CD4-positive, alpha-beta T cell treated with Interleukin-2 at 100 ng/mL for 4 hours (primary cell): ENCODE results near the gene RNASEH1.
A peak's percentile ranks its signal among the peaks of the same experiment; 100 is the strongest.

Experiments used
- DNase-seq: peaks from one replicate; pipeline ENCODE4 v3.0.0-alpha.2; 2020; ENCODE audit warnings: low spot score

RNASEH1 gene

DNA sequence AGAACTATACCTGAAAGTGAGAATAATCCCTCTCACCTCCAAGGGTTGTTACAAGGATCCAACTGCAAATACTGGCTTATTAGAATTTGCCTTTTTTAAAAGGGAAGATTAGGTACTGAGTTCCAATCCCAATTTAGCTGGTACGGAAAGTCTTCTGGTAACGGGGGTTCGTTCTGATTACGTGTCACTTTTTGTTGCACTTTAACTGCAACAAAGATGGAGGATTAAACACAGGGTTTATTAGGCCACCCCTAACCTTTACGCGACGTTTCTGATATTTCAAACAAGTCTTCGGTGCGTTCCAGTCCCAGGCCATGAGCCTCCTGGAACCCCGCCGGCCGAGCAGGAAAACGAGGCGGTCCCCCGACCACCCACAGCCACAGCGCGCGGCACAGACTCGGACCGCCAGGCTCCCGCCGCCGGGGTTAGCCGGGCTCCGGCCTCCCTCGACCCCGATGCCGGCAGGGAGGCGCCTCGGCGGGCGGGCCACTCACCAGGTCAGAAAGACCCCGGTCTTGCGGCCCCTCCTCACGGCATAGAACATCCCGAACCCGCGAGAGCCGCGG, 411 bp downstream of the RNASEH1 start:
- peak; percentile 19 for DNase-seq

DNA sequence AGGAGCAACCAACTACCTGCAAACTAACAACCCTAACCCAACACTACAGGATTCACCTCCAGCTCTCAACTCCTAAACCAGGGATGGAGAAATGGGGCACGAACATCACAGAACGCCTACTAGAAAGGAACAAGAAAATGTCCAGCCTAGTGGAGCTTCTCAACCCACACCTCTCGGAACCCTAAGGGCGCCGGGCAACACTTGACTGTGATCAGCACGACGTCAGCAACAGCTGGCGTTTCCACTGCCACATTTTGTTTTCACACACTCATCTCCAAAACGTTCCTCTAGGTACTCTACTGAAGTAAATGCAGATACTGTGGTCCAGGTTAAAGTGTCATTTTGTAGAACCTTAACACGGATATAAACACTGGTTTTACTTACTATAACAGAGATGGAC, 4.2 kb downstream of the RNASEH1 start:
- DNase-seq: no peak

DNA sequence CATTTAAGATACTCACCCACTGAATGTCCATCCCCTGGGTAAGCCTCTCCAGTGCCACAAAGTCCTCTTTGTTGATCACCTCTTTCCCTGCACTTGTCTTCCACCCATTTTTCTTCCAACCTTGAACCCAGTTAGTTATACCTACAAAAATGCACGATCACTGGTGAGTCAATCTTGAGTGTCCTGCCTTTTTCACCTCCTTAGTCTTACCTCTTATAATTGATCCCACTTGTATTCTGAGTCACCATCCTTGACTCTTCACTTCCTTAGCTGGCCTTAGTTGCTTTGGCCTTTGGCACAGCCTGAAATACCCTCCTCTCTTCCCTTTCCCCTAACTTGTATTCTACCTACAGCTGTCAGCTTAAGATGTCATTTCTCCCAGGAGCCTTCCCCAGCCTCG, 10.2 kb downstream of the RNASEH1 start:
- no peak for DNase-seq

DNA sequence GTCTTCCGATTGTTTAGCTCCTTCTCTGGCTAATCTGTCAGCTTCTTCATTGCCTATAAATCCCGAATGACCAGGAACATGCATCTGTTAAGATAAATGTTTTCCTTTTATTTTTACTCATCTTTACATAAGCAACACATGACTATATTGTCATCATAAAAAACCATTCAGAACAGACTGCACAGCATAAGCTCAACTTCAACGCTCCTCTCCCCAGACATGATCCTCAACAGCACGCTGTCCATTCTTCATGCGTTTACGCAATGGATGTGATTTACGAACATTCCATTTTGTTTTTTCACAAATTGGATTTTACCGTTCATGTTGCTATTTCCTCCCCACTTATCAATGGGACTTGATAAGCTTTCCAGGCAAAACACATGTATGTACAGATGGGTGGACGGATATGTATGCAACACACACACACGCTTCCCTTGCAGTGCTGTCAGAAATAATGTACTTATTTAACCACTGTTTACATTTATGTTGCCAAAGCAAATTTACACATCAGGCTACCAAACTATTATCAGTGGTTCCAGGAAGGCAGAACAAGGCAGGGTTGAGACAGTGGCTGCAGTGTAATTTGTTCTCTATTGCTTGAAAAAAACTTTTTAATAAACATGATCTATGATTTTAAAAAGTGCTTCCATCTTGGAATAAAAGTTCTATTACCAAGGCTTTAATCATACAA, 12.2 kb downstream of the RNASEH1 start:
- no peak for DNase-seq

DNA sequence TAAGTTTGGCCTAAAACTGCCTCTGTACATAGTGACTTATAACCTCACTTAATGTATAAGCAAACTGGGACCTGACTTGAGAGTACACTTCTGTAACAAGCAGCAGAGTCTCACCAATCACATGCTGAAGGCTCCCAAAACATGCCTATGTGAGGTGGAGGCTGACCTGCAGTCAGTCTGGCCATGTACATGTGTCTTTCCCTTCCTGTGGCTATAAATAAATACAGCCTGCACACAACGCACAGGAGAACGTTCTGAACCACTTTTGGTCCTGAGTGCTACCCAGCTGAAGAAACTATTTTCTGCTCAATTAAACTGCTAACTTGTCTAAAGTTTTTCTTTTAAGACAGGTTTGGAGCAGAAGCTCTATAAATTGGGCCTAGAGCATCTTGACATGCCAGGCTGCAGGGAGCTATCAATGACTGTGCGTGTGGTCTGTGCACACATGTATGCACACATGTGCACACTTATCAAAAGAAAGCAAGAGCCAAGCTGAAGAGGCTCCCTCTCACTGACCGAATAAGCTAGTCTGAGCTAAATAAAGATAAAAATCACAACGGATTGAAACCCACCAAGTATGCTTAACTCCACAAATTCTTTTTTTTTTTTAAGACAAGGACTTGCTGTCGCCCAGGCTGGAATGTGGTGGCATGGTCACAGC, 15.0 kb downstream of the RNASEH1 start:
- no peak for DNase-seq

DNA sequence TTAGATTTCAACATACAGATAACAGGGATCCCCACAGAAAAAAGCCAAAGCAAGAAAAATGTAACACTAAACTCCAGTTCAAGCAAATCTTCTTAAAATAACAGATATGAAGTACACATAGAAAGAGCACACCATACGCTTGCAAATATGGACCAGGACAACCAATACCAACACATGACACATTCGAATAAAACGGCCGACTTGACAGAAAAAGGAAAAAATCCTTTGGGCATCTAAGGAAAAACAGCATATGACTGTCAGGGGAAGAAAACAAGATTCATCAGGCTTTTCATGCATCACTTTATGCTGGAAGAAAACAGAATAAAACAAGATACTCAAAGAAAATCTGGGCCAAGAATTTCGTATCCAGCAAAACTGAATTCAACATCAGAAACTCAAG, 16.0 kb downstream of the RNASEH1 start:
- DNase-seq: no peak

DNA sequence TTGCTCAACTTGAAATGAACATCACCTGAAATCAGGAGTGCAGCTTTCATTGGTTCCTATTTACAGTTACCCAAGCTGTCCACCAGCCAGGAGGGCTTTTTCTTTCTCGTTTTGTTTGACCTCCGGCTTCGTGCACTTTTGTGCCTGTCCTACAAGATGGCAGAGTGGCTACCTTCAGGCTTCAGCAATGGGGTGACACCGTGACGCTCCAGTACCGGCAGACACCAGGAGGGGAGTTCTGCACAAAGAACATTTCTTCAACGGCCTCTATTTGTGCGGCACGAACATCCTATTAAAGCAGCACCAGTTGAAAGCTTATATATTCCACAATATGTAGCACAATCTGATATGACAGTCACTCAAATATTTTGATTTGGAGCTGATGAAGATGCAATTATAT, 18.3 kb downstream of the RNASEH1 start:
- no peak for DNase-seq

DNA sequence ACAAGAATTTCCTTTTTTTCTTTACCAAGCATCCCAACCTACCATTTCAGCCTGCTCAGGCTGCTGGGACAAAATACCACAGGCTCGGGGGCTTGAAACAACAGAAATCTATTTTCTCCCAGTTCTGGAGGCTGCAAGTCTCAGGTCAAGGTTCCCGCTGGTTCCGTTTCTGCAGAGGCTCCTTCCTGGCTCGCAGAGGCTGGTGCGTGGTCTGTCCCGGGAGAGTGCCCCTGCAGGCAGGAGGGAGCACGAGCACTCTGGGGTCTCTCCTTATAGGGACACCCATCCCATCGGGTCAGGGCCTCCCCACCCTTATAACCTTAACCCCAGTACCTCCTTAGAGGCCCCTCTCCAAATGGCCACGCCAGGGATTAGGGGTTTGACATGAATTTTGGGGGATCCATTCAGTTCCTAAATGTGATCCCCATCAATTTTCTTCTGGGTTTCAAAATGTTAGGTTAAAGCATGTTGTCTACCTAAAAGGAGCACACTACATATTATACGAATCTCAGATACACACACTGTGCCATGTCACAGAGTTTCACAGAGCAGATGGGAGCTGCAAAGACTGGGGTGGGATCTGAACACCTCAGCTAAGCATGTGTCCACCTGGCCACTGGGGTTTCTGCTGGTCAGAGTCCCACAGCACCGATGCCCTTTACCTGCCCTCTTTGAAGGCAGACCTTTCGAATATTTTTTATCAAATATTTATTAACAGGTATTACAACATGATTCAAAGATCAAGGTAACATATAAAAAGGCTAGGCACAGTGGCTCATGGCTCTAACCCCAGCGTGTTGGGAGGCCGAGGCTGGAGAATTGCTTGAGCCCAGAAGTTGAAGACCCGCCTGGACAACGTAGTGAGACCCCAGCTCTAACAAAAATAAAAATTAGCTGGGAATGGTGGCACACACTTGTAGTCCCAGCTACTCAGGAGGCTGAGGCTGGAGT, 21.2 kb downstream of the RNASEH1 start:
- no peak for DNase-seq

DNA sequence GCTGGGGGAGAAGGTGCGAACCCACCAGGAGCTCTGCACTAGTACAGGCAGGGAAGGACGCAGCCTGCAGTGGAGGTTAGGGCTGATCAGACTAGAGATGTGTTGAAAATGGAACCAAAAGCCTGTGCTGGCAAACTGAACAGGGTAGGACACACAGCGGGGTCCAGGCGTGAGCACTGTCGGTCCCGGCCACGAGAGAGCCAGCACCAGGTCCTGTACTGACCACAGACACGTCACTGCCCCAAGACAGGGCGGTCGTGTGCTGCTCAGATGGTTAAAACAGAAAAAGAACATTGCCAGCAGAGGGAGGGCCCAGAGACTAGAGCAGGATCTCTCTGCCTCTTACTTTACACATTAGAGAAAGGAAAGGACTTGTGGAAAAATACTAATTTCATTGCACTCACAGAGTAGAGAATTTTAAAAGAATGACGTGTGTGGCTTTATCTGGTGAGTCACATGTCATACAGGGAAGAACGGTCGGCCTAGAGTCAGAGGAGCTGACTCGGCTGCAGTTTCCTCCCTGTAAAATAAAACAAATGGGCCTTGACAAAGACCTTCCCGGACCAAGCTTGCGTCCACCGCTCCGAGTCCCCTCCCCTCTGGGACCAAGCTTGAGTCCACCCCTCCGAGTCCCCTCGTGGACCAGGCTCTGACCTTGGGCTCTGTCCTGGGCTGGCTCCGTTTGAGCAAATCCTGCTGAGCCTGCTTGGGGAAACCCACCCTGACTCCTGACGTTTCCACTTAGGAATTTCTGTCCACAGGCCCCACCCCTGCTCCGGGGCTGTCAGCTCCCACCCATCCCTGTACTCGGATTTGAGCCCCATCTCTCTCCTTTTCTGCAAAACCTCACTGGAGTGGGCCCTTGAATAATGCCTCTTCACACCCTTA, 22.1 kb downstream of the RNASEH1 start:
- DNase-seq: no peak

DNA sequence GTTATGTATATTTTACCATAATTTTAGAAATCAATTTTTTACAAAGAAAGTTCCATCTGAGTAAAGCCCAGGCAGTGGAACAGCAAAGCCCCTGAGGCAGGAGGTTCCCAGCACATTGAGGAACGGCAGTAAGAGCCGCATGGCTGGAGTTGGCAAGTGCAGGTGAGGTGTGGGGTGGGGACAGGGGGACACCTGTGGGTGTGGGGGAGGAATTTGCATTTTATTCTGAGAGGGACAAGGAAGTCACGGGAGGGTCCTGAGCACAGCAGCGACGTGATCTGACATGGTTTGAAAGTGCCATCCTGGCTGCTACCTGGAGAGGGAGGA, 22.7 kb downstream of the RNASEH1 start:
- no peak for DNase-seq

DNA sequence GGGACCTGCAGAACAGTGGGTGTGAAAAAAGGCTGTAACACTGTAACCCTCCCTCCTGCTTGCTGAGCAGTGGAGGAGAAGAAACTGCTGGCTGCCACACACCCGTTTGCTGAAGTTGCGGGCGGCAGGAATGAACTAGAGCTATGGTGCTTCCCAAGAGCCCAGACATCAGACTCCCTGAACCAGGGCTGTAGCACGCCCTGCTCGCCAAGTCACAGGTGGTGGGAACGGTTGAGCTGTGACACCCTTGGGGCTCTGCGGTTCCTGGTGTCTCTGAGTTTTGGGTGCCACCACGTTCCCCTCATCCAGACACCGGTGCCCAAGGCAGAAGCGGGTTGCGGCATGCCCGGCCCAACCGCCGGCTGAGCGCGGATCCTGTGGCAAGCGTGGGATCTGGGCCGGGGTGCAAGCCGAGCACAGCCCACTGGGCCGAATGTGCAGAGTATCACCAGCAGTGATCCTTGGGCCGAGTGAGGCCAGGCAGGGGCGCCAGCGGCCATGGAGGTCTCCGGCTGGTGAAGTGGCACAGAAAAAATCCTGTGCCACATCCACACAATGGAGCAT, 23.8 kb downstream of the RNASEH1 start:
- DNase-seq: no peak

DNA sequence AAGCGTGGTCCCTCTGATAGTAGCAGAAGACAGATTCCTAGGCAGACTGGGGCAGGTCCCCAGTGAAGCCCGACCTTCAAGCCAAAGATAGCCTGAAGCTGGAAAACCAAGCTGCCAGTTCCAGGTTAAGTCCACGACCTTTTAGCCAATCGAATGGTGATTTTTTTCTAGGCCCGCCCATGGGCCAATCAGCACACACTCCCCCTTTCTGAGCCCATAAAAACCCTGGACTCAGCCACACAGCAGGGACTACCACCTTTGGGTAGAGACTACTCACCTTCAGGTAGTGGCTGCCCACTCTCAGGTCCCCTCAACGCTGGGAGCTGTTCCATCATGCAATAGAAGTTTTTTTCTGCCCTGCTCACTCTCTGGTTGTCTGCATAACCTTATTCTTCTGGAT, 24.3 kb downstream of the RNASEH1 start:
- DNase-seq: no peak

DNA sequence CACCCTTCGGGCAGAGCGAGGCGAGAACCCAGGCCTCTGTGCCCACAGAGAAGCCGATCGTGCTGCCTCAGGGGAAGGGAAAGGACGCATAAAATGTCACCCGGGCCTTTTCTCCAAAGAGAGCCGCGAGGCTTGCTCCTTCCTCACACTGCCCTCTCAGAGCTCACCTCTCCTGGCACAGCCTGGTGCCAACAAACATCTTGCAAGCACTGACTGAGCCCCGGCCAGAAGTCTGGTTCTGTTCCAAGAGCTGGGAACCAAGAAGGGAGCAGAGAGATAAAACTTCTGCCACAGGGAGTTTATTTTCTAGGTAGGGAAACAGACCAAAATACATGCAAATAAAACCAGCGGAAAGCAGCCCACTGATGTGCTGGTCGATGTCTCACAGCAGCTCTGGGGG, 25.2 kb downstream of the RNASEH1 start:
- DNase-seq: no peak

DNA sequence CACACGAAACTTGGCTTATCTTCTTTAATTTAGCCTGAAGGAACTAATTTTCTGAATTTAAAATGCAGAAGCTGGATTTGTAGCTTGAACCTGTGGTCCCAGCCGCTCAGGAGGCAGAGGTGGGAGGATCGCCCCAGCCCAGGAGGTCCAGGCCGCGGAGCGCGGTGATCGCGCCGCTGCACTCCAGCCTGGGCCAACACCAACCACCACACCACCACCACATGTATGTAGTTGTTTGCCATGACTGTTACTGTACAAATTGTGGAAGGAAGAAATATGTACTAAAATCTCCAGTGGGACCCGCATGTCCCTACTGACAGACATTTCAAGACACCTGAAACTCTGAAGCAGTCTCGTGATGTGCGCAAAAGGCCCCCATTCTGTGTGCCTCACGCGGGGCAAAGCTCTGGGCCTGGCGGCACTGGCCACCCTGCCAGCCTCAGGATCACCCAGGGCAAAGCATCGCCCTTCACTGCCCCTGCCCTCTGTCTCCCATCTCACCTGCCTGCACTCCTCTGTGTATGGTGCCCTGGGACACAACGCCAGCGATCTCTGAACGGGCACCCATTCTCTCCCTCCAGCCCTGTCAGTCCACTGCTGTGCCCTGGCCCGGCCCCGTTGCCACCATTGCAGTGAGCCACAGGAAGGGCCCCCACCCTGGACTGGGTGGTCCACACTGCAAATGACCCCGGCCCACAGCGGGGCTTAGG, 28.7 kb downstream of the RNASEH1 start:
- no peak for DNase-seq

DNA sequence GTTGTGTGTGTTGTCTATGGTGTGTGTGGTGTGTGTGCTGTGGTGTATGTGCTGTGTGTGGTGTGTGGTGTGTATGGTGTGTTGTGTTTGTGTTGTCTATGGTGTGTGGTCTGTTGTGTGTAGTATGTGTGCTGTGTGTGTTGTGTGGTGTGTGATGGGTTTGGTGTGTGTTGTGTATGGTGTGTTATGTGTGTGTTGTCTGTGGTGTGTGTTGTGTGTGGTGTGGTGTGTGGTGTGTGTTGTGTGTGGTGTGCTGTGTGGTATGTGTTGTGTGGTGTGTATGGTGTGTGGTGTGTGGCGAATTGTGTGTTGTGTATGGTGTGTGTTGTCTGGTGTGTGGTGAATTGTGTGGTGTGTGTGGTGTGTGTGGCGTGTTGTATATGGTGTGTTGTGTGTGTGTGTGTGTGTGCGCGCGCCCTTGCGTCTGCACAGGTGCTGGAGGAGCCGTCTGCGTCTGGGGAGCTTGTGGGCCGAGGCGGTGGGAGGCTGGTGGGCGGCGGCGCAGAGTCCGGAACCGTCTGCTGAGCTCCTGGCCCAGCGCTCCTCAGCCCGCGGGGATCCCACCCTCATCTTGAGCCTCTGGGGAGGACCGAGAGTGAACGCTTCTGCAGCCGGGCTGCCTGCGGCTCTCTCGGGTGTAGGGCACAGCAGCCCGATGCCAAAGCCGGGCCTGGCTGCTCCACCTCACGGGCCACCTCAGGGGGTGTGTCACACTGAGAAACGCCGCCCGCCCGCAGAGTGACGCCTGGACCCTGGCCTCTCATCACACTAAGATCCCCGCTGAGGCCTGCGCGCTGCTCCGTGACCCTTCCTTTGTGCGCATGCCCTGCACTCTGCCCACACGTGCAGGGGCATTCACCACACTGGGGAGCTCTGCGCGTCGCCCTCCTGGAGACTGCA, 30.0 kb downstream of the RNASEH1 start:
- no peak for DNase-seq

DNA sequence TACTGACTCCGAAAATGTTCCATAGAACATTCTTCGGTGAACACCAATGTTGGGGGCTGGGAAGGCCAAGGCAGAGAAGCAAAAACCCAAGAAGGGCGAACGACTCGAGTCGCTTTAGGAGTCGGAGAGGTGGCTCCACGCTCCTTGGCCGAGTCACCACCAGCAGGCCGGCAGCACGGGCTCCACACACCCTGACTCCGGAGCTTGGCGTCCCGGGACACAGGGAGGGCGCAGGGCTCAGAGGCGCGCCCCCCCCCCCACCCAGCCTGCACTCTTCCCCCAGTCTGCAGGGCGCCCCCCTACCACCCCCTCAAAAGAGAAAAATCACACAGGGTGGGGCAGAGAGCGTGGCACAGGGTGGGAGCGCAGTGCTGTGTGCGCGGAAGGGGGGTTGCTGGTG, 31.3 kb downstream of the RNASEH1 start:
- no peak for DNase-seq

DNA sequence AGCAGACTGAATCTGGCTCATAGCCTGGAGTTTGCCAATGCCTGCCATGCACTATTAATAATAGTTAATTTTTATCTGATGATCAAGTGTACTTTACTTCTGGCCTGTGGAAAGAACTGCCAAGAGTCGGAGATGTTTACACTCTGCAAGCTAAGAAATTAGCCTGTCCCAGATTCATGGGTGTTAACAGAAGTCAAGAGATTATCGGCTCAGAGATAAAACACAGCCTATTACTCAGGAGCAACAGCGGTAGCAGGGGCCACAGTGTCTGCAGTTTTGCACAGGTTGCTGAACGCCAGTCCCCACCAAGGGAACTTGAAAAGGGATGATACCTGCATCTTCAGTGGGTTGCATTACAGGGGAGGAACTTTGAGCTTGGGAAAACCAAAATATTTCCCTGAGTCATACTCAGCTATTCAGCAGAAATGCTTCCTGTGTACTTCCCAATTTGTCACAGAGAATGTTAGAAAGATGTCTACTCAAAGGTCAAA, 34.5 kb downstream of the RNASEH1 start:
- DNase-seq: no peak

DNA sequence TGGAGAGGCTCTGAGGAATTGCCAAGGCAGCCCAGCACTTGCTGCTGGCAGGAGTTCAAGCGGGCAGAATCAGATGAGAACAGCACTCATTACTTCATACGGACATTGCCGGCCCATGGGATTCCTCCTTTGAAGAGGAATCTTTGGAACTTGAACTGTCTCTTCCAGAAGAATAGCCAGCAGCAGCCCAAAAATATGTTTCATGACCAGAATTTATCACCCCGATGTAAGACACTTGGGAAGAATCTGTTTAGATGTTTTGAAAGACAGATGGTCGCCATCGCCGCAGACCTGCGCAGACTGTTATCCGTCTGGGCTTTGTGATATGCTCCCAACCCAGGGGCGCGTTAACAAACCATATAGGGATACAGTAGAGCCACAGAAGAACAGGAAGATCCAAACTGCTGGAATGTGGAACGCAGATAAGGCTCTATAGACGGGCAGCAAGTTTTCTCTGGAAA, 35.1 kb downstream of the RNASEH1 start:
- no peak for DNase-seq

DNA sequence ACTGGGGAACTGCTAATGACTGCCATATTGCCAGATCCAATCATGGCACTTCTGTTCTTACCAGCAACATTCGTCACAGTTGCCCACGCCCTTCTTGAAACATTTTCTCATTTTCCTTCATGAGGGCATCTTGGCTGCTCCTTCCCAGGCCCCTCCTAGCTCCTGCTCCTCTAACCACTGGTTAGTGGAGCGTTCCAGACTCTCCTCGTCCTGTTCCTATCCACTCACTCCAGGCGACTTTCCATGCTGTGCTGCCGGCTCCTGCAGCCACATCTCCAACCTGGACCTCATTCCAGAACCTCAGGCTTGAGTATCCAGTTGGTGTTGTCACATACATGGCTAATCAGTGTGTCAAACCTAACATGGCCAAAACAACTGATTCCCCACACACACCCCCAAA, 37.5 kb downstream of the RNASEH1 start:
- no peak for DNase-seq
